GM21423 (cell line): Measurements from ENCODE around the gene CEP350.
"Not testable (repeated sequence)": the region's sequence is repeated elsewhere in the genome, so short reads cannot be mapped to it uniquely, and the experiment has no call there.

ENCODE experiments used
- ATAC-seq: cut with Tn5 transposase; IDR thresholded peaks from one replicate; pipeline ENCODE4 v1.9.1; 2021; ENCODE audit warnings: mild to moderate bottlenecking, moderate library complexity; ENCODE audit not compliant: unreplicated experiment

Gene CEP350

GRCh38 chr1:179978199-179979079, 23.8 kb downstream of the CEP350 start:
- no peak for ATAC-seq

- ATAC-seq: no peak
Observed at GRCh38 chr1:179984101-179984500, 29.5 kb downstream of the CEP350 start.

DNA sequence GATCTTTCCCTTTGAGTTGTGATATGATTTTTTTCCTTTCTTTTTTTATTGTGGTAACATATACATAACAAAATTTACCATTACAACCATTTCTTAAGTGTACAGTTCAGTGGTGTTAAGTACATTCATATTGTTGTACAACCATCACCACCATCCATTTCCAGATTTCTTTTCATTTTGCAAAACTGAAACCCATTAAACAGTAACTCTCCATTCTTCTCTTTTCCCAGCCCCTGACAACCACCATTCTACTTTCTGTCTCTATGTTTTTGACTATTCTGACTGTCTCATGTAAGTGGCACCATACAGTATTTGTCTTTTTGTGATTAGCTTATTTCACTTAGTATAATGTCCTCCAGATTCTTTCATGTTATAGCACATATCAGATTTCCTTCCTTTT, 30.3 kb downstream of the CEP350 start:
- no peak for ATAC-seq

- ATAC-seq: no peak
Observed at GRCh38 chr1:179990847-179991246, 36.2 kb downstream of the CEP350 start.

GRCh38 chr1:179995576-179995975, 41.0 kb downstream of the CEP350 start:
- no peak for ATAC-seq

DNA sequence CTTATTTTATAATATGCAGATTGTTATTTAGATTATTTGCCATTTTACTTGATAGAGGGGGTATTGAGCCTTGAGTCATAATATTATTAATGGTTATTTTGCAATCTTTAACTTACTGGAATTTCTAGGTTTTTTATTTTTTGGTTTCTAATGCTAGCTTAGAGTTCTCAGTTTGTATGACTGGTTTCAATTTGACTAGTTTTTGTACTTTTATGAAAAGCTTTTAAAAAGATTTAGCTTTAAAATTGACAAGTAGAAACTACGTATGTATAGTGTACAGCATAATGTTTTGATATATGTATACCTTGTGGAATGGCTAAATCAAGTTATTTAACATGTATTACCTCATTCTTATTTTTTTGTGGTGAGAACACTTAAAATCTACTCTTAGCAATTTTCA, 41.5 kb downstream of the CEP350 start:
- peak; percentile 60 for ATAC-seq

- ATAC-seq: no peak
Observed at GRCh38 chr1:180000575-180000974, 46.0 kb downstream of the CEP350 start.

GRCh38 chr1:180002437-180002836, 47.8 kb downstream of the CEP350 start:
- no peak for ATAC-seq

GRCh38 chr1:180003026-180003695, 48.6 kb downstream of the CEP350 start:
- peak; percentile 82 for ATAC-seq

- ATAC-seq: not testable (repeated sequence)
Observed at GRCh38 chr1:180006762-180007161, 52.2 kb downstream of the CEP350 start.

DNA sequence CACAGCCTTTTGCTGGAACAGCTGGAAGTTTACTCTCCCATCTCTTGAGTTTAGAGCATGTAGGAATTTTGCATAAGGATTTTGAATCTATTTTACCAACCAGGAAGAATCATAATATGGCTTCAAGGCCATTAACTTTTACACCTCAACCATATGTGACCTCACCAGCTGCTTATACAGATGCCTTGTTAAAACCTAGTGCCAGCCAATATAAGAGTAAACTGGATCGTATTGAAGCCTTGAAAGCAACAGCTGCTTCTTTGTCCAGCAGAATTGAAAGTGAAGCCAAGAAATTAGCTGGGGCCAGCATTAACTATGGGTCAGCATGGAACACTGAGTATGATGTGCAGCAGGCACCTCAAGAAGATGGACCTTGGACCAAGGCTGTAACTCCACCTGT, 65.4 kb downstream of the CEP350 start:
- ATAC-seq: no peak

GRCh38 chr1:180026556-180026955, 71.9 kb downstream of the CEP350 start:
- ATAC-seq: no peak

- ATAC-seq: no peak
Observed at GRCh38 chr1:180027949-180028445, 73.4 kb downstream of the CEP350 start.

GRCh38 chr1:180028864-180029263, 74.3 kb downstream of the CEP350 start:
- ATAC-seq: no peak

DNA sequence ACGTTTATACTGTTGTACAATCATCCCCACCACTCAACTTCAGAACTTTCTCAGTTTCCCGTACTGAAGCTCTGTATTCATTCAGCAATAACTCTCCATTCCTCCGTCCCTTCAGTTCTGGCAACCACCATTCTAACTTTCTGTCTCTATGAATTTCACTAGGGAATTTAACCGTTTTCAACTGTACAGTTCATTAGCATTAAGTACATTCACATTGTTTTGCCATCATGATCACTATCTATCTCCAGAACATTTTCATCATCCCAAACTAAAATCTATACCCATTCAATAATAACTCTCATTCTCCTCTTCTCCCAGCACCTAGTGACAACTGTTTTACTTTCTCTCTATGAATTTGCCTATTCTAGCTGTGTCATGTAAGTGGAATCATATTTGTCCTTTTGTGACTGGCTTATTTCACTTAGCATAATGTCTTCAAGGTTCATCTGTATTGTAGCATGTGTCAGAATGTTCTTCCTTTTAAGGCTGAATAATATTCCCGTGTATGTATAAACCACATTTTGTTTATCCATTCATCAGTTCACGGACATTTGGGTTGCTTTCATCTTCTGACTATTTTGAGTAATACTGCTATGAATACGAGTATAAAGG, 75.0 kb downstream of the CEP350 start:
- ATAC-seq: no peak

- no peak for ATAC-seq
Observed at GRCh38 chr1:180031664-180032063, 77.1 kb downstream of the CEP350 start.

DNA sequence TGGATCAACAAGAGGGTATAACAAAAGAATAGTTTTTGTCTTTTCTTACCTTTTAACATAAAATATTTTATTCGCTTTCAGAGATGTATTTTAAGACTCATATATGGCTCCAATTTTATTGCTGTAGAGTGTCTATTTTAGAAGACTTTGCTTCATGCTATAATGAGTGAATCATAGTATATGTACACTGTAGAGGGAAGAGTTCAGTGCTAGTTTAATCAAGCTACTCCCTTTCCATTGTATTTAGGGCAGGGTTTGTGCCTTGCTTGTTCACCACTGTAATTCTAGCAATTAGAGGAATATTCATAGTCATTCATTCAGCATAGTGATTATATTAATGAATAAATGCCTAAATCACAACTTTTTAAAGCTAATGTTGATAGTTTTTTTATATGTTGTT, 78.8 kb downstream of the CEP350 start:
- no peak for ATAC-seq

- no peak for ATAC-seq
Observed at GRCh38 chr1:180040034-180040433, 85.4 kb downstream of the CEP350 start.

- ATAC-seq: no peak
Observed at GRCh38 chr1:180041582-180041981, 87.0 kb downstream of the CEP350 start.

- ATAC-seq: no peak
Observed at GRCh38 chr1:180042988-180043622, 88.5 kb downstream of the CEP350 start.

DNA sequence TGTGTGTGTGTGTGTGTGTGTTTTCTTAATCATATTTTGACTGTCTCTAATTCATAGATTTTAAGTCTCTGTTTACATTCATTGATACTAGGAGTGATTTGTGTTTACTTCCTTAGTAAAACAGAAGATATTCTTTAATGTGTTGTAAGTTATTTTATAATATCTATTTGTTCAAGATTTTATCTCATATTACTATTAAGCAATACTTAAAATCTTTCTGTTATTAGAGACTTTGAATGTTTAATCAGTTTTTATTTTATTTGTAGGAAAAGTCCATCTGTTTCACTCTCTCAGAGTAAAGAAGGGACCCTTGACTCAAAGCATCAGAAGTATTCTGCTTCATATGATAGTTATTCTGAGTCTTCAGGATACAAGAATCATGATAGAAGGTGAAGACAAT, 89.2 kb downstream of the CEP350 start:
- ATAC-seq: no peak
